ENCODE data around the gene SLFN14.
"Not testable (repeated sequence)": the region's sequence is repeated elsewhere in the genome, so short reads cannot be mapped to it uniquely, and the experiment has no call there.

The SLFN14 gene

DNA sequence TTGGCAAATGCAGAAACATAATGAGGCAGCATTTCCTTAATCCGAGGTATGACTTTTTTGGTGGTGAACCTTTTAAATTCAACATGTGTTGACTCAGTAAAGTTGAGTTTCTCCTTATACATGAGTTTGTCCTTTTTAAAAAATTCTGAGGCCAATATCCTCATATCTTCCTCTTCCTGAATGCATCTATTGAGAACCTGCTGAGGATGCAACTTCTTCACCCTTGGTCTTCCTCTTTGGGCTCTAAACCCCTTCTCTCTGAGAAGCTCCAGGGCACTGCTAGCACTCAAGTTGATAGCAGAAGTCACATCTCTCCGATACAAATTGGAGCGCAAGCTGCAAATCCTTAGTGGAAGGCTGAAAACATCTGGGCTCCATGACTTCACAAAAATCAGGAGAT lies 3.3 kb downstream of the SLFN14 start:
- DNase-seq, result no peak

DNA sequence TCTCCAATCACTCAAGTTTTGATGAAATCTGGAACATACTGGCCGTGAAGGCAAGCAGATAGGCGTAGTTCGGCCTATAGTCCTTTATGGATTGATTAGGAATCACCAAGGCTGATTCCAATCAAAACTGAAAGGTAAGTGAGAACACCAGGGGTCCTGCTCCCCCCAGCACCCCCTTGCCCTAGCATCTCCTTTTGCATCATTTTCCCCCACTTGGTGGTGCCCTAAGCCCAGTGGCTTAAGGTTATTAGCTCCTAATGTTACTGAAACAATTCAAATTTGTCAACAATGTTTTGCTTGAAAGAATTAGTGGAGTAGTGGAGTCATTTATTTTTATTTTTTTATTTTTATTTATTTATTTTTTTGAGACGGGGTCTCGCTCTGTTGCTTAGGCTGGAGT lies 4.9 kb downstream of the SLFN14 start:
- no peak for DNase-seq

DNA sequence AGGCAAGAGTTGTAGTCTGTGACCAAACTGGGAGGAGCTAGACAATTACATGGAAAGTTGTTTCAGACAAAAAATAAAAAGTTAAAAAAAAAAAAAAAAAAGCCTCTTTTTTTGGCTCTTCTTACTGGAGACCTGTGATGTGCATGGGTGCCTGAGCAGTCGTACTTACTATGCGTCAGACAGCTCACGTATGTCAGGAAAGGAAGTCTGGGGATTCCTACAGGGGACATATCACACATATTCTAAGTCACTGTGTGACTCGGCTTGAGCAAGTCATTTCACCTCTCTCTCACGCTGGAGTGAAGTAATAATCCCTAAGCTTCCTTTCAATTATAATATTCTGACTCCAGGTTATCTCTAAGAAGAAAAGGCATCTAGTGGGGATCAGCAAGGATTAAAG lies 6.0 kb downstream of the SLFN14 start:
- no peak for DNase-seq

DNA sequence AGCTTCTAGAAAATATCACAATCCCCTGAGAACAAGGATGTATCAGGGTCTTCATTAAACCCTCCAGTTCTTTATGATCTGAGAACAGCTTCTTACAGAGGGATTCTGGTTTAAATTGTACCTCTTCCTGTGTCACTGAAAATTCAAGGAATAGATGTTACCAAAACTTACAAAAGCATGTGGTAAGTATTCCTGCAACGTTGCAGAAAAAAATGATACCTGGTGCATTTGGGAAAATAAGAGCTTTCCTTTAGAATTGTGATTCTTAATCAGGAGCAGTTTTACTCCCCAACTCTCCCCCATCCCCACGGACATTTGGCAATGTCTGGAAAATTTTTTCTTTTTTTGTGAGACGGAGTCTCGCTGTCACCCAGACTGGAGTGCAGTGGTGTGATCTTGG lies 7.3 kb downstream of the SLFN14 start:
- DNase-seq, result no peak

DNA sequence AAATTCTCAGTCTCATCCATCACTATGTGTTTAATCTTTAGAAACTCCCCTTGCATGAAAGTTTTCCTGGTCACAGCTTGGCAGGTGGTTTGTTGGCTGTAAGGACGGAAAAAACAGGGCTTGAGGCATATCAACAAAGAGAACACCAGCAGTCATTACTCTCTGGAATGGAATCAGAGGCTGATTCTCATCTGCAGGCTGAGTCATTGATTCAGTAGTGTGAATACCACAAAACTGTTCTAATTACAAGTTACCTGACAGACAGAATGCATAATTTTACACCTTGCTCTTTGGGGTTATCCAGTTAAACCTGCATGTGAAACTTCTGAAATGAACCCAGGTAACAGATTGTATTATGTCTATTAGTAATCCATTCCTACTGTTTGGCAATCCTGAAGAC lies 11.6 kb downstream of the SLFN14 start:
- no peak for DNase-seq

DNA sequence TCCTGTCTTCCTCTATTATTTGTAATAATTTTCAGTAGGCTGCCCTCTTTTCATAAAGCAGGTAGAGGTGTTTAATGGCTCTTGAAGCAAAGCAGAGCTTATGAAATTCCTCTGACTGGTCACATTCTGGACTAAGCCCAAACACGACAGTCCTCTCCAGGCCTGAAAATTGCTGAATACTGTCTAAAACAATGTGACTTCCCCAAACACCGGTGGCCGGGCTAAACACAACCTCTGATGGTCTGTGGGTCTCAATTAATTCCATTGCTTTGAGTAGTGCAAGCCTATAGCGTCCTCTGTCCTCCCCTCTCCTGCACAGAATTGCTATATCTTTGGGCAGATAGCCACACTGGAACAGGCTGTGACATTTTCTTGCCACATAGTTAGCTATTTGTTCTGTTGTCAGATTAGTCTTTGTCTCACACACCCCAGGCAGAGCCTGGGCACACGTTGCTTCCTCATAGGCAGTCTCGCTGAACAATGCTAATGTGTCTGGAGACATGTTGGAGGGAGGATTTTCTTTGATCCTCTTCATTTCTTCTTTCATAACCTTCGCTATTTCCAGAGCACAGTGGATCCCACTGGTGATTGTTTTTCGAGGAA lies 12.3 kb downstream of the SLFN14 start:
- DNase-seq, result no peak

DNA sequence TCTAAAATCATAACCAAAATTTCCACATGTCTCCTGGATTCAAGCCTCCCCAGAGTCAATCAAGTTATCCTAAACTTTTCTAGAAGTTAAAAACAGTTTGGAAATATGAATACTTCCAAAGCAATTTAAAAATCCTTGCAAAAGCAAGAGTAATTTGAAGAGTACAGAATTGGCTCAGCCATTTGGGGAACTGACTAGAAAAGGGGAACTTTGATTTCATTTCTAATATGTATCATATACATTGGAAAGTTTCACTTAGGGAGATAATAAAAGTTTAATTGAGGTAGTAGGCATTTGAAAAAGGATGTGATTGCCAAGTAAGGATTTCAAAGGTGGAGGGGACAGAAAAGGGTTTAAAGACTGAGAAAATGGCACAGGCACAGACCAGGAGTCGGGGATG lies 14.1 kb downstream of the SLFN14 start:
- no peak for DNase-seq

DNA sequence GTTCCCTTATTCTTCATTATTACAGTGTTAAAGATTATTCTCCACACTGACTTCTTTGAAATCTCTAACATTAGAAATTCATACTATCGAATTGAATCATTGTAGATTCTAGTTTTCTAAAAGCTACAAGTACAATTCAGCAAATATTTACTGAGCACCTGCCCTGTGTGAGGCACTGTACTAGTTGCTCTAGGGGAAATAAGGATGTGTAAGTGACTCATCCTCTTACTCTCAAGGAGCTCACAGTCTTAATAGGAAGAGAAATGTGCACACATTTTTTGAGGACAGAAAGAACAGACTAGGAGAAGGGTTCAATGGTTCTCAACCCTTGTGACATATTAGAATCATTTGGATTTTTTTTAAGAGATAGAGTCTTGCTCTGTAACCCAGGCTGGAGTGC lies 15.5 kb downstream of the SLFN14 start:
- no peak for DNase-seq

DNA sequence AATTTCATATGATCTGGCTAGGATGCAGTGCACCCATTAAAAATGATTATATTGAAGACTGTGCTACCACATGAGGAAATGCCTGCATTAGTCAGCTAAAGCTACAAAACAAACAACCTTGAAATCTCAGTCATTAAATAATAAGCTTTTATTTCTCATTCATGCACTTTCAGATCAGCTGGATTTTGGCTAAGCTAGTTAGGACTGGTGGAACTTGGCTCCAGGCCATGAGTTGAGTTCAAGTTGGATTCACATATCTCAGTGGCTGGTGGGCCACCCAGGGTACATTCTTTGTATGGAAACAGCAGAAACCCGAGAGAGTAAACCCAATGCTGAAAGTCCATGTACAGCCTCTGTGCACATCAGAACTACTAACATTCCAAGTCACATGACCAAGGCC lies 16.8 kb downstream of the SLFN14 start:
- DNase-seq, result no peak

DNA sequence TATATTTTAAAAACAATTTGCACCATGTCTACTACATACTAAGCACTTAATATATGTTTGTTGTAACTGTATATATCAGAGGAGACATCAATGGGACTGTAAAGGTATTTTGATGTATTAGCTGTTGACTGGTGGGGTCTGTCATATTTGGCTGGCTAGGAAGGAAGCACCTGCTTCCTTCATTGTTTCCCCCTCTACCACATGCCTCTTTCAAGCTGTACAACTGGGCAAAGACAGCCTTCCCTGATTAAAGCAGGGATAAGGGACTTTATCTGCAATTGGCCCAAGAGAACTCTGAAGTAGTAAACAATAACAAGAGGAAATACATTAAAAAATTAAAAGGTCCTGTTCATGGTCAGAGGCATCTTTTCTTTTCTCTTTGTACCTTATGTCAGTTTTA lies 17.6 kb downstream of the SLFN14 start:
- no peak for DNase-seq

DNA sequence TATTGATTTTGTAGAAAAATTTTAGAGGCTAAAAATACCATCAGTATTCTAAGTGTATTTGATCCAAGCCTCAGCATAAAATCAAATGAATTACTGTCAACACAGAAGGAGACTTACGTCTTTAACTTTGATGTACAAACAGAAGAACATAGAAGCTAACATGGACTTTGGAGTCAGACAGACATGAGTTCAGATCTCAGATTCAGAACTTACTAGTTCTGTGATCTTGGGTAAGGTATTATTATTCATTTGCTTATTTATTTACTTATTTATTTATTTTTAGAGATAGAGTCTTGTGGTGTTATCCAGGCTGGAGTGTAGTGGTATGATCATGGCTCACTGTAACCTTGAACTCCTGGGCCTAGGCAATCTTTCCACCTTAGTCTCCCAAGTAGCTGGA lies 19.2 kb downstream of the SLFN14 start:
- no peak for DNase-seq

DNA sequence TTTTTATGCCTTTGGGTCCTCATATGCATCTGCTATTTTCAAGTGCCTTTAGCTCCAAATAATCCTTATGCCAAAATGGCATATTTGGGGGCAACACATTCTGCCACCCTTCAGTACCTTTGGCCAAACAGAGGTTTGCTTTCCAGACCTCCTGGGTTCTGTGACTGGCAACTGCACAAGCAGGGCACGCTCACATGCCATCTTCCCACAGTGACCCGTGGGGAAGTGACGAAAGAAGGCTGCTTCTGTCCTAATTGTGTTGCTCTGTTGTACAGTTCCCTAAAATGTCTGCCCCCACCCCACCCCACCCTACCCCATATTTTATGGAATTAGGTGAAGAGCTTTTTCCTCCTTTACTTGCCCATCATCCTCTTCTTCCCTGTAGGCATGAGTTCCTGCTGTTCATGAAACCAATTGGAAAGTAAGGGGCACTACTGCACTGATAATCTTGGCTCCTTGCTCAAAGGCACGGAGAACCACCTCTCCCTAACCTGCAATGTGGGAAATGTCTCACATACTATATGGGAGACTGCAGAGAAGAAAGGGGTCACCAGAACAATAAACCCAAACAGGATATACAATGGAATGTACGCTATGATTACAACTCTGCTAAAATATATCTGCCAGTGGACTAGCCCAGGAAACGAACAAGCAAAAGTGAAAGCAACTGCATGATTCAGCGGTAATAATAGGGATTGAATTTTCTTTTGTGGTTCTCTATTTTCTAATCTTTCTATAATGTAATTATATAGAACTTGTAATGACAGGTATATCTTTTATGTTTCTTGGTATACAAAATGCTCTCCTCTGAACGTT lies 19.8 kb downstream of the SLFN14 start:
- DNase-seq, result no peak

DNA sequence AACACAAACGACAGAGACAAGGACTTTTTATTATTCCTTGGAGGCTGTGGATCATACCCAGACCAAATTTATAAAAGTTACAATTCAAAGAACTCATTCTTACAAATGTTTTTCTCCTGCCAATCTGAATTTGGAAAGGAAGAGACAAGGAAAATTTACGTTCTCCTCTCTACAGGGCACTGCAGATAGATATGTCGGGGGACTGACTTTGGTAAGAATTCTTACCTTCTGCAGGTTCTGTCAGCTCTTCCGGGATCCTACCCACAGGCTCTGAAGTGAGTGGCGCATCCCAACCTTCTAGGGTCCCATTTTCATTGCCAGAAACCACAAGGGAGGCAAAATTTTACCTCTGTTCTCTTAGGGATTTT lies 21.0 kb downstream of the SLFN14 start:
- no peak for DNase-seq

DNA sequence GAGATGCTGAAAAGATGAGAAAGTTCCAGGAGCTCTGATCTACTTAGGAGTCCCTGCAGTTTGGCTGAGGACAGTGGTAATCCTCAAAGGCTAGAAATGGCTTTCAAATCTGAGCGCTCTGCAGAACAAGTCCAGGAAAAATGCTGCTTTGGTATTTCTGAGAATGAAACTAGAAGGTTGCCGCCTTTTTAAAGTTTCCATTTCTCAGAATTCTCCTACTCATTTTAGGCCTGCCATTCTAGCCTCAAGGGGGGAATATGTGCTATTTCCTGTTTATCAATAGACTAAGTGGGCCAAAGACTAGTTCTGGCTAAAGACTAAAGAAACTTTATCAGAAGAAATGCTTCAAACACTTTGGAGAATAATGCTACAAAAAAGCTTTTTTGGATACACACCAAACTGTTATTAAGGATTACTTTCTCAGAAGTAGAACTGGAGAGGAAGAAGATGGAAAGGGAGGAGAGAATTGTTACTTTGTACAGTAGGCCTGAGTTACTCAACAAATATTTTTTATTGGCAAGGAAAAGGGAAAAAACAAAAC lies 22.9 kb downstream of the SLFN14 start, which contains the start of gene SLFN12L:
TSS of gene SLFN12L (minus strand) at position 78 of the 541 bp plus-strand sequence. CDS start 15,314 bp downstream, outside the sequence.
- no peak for DNase-seq

DNA sequence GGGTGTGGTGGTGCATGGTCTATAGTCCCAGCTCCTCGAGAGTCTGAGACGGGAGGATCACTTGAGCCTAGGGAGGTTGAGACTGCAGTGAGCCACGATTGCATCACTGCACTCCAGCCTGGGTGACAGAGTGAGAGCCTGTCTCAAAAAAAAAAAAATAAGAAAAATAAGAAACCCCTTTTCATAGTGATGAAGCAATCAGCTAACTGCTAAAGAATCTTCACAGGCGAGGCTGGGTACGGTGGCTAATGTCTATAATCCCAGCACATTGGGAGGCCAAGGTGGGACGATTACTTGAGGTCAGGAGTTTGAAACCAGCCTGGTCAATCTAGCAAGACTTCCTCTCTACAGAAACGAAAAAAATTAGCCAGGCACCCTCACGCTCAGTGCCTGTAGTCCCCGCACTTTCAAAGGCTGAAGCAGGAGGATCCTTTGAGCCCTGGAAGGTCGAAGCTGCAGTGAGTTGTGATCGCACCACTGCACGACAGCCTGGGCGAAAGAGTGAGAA lies 23.9 kb downstream of the SLFN14 start:
- no peak for DNase-seq

DNA sequence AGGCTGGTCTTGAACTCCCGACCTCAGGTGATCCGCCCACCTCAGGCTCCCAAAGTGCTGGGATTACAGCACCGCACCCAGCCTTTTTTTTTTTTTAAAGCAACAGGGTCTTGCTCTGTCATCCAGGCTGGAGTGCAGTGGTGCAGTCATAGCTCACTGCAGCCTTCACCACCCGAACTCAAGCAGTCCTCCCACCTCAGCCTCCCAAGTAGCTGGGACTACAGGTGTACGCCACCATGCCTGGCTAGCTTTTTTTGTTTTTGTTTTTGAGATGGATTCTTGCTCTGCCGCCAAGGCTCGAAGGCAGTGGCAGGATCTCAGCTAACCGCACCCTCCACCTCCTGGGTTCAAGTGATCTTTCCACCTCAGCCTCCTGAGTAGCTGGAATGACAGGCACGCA lies 25.2 kb downstream of the SLFN14 start:
- DNase-seq, result not testable (repeated sequence)

DNA sequence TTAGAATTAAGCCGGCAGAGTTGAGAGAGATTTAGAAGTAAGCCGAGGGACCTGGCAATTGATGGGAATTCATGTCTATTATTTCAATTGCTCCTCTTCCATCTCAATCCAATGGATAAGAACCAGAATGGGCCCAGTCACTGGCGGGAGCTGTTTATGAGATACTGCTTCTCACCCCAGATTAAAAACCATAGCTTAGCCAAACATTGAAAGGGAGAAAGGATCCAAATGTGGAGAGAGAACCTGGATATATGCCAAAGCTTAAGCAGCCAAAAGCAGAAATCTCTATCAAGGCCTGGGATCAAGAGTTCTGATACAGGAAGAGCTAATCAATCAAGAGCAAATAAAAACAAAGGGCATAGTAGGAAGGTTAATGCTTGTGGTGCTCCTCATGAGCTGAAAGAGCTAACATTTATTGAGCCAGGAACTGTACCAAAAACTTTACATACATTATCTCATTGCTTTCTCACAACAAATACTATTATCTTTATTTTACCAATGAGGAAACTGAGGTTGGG lies 26.0 kb downstream of the SLFN14 start:
- no peak for DNase-seq

DNA sequence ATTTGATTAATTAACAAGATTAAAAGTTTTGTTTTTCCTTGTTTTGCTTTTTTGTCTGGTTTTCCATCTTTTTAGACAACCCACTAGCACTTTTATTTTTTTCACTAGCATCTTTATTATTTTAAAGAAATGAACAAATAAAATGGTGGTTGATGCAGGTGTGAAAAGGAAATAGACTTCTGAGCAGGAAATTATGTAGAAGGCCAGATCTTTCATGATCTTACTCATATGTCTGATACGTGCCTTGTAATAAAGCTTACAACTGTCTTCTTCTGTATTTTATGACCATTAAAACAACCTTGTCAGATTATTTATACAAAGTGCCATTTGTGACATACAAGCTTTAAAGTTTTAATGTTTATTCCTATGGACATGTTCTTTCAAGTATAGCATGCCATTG lies 29.5 kb downstream of the SLFN14 start:
- no peak for DNase-seq

DNA sequence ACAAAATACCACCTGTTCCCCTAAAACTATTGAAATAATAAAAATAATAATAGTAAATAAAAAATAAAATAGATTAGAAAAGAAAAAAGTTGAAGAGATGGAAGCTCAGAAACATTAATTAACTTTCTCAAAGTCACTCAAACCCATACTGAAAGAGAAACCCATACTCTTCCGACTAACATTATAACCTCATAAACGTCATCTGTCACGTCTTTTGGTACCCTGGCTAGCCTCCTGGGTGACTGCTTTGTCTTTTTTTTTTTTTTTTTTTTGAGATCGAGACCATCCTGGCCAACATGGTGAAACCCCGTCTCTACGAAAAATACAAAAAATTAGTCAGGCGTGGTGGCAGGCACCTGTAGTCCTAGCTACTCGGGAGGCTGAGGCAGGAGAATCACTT lies 30.8 kb downstream of the SLFN14 start:
- no peak for DNase-seq

DNA sequence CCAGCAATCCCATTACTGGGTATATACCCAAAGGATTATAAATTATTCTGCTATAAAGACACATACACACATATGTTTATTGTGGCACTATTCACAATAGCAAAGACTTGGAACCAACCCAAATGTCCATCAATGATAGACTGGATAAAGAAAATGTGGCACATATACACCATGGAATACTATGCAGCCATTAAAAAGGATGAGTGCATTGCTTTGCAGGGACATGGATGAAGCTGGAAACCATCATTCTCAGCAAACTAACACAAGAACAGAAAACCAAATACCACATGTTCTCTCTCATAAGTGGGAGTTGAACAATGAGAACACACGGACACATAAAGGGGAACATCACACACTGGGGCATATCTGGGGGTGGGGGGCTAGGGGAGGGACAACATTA lies 31.3 kb downstream of the SLFN14 start:
- DNase-seq, result not testable (repeated sequence)

DNA sequence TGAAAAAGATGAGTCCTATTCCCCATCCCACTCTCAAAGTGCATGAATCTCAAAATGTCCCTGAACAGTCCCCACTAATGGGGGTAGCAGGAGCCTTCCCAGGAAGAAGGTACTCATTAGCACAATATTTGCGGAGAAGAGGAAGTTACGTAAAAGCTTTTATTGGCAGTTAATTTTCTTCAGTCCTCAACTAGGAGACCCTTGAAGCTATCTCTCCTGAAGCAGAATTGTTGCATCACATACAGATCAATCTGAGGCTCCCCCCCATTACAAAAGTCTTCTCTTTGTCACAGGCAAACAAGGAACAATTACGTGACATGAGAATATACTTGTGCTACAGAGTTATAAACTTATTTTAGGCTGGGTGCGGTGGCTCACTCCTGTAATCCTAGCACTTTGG lies 37.3 kb downstream of the SLFN14 start:
- DNase-seq, result no peak

DNA sequence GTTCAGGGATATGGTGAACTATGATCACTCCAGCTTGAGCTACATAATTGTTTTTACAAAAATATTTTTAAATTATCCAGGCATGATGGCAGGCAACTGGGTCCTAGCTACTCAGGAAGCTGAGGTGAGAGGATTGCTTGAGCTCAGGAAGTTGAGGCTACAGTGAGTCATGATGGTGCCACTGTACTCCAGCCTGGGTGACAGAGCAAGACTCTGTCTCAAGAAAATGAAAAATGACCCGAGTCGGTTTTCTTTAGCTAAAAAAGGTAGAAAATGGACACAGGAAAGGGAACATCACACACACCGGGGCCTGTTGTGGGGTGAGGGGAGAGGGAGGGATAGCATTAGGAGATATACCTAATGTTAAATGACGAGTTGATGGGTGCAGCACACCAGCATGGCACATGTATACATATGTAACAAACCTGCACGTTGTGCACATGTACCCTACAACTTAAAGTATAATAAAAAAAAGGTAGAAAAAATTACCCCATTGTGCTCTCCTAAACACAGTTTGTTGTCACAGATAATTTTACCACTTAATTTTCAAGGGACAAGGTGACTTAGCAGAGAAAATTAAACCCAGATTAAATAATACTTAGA lies 38.9 kb downstream of the SLFN14 start:
- DNase-seq, result not testable (repeated sequence)

DNA sequence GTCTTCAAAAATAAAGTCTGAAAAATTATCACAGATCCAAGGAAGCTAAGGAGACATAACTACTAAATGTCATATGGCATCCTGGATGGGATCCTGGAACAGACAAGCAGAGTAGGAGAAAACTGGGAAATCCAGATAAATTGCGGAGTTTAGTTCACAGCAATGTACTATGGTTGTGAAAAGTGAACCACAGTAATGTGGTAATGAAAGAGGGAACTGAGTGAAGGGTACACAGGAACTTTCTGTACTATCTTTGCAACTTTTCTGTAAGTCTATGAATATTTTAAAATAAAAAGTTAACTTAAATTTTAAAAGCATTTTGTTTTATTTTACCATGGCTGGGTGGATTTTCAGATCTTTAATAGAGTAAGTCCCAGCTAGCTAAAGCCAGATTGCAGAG lies 39.5 kb downstream of the SLFN14 start:
- no peak for DNase-seq

Measured in NCI-H510A treated with DMSO at 0.1 percent for 48 hours (cell line).